Heart right ventricle (tissue), 16 donors: ENCODE results near the gene ERBB4. TPM values are rescaled to one million over a fixed set of nuclear protein-coding genes. Genes with fewer than 3 reads are reported as not detected.

ENCODE experiments used
- ATAC-seq, 8 donors: fragments of 200-7000 bp; cut with Tn5 transposase; one replicate each; pipeline ENCODE4 v1.9.1; 2020; ENCODE audit warnings: mild to moderate bottlenecking in 8 of 8, moderate library complexity in 8 of 8, moderate number of reproducible peaks in 1 of 8
- DNase-seq, 2 donors: peaks; one replicate each; pipeline ENCODE4 v3.0.0-alpha.2; 2020
- H3K27ac ChIP-seq, 10 donors: fragments of 200-600 bp; sonication (generic) in 2 of 10; one replicate each; pipeline versions ENCODE4 v1.5.0 to v1.8.0; 2020 to 2022; ENCODE audit warnings: mild to moderate bottlenecking in 3 of 10
- H3K27me3 ChIP-seq, 7 donors: fragments of 200-600 bp; one replicate each; pipeline ENCODE4 v1.8.0; 2021 to 2022; ENCODE audit warnings: mild to moderate bottlenecking in 2 of 7
- H3K36me3 ChIP-seq, 9 donors: fragments of 200-600 bp; sonication (generic) in 1 of 9; one replicate each; pipeline versions ENCODE4 v1.5.0 to v1.8.0; 2020 to 2022; ENCODE audit warnings: mild to moderate bottlenecking in 2 of 9
- H3K4me1 ChIP-seq, 9 donors: fragments of 200-600 bp; sonication (generic) in 1 of 9; one replicate each; pipeline versions ENCODE4 v1.5.0 to v1.8.0; 2020 to 2022; ENCODE audit warnings: mild to moderate bottlenecking in 4 of 9
- H3K4me3 ChIP-seq, 10 donors: fragments of 200-600 bp; sonication (generic) in 2 of 10; one replicate each; pipeline versions ENCODE4 v1.5.0 to v1.8.0; 2020 to 2022; ENCODE audit warnings: mild to moderate bottlenecking in 7 of 10, moderate library complexity in 2 of 10
- H3K9me3 ChIP-seq, 11 donors: fragments of 200-600 bp in 10 of 11; sonication (generic) in 2 of 11; one replicate each; pipeline versions ENCODE4 v1.5.0 to v1.8.0; 2013 to 2022; ENCODE audit warnings: mild to moderate bottlenecking in 2 of 11, control low read depth in 1 of 11, moderate library complexity in 1 of 11
- WGBS, 2 donors: extraction: QIAGEN DNeasy Blood & Tissue Kit; methylation state at CpG; one replicate each; pipeline ENCODE4 v1.1.7; 2013; ENCODE audit warnings: inconsistent platforms in 1 of 2; 5-methylcytosine and 5-hydroxymethylcytosine counted together
- intact Hi-C, 10 donors: fragments of 100-400 bp; cut with DNase I; formaldehyde crosslinking; loops; one replicate each; pipeline versions ENCODE4 v1.11.1 to v1.14.2; 2022
- polyA plus RNA-seq, 2 donors: library from polyadenylated mRNA; stranded (reverse); fragments of 200-250 nt; gene quantifications; one replicate each; pipeline ENCODE4 v1.2.3, GENCODE V29; 2013
- total RNA-seq, 10 donors: library from RNA; stranded (reverse); fragmentation: NEBNext Ultra II Directional in 3 of 10; extraction: Animal tissue kit (Norgen Biotek cat#: 25700) in 3 of 10; gene quantifications; one replicate each; pipeline versions ENCODE4 v1.2.1 to v1.2.4, GENCODE V29; 2021 to 2023
- TF ChIP-seq, protein P1 (sequence below), 9 donors: fragments of 200-600 bp; sonication (generic) in 2 of 9; IDR thresholded peaks; one replicate each; pipeline versions ENCODE4 v1.5.0 to v1.8.0; 2021 to 2022; ENCODE audit warnings: antibody characterized with exemption in 9 of 9, mild to moderate bottlenecking in 5 of 9, moderate library complexity in 1 of 9
- donor health status: Arrhythmogenic right ventricular cardiomyopathy.
- donor health status: ischemic (EF 13 %, LVEDD 7.1; RV severe dilation, severe dysfunction).
- donor health status: healthy with polysubstance abuse.
- donor health status: DM: no; HTN: yes; CAD: no.
- donor health status: DM: no; HTN: no; CAD: no.
- donor health status: ischemic (EF 25% LVEDD 6.9; RV normal size, moderate dysfunction).
- donor health status: ischemic (EF 25% LVEDD 5.7; RV mildly dilated, moderate dysfunction).
- donor health status: healthy.
- donor health status: DM: yes; HTN: yes; CAD: no.
- donor health status: Ischemic cardiomyopathy.
- donor health status: ischemic (EF 35%, LVEDD 5.7; RV mildly dilated, moderate dysfunction).
- donor health status: nonischemic (EF 11% LVEDD 7.7; RV severe dilation, severe dysfunction).
- donor health status: DM: yes; HTN: yes; CAD: no.
- donor health status: PGD.
- donor health status: ischemic (EF 29% LVEDD 5.4; RV normal size, mild dysfunction).
- donor health status: nonischemic (EF 23%, LVEDD 6.1; RV moderate dilation, normal function).

ERBB4 gene
- total and polyA plus RNA-seq, 12 donors = 1.2 to 24.6 (median 16.1) TPM

DNA sequence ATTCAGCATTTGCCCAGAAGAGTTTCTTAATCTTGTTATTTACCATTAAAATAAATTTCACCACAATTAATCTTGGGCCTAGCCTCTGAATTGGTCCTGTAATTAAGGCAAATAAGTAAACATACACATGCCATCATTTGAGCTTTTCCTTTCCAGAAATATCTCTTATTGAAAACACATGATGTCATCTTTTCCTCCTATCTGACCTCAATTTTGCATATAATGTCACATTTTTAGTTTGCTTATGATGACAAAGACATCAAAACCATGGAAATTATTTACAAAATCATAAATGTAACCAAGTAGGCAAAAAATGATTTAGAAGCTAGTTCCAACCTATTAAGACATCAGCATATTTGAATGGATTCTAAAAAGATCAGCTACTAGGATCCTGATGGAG, 915.5 kb downstream of the ERBB4 start:
- ATAC-seq (no peak), DNase-seq (no peak)
- H3K4me1 ChIP-seq = no peaks in the 10 kb centered on the region
- TF ChIP-seq, protein P1, sequence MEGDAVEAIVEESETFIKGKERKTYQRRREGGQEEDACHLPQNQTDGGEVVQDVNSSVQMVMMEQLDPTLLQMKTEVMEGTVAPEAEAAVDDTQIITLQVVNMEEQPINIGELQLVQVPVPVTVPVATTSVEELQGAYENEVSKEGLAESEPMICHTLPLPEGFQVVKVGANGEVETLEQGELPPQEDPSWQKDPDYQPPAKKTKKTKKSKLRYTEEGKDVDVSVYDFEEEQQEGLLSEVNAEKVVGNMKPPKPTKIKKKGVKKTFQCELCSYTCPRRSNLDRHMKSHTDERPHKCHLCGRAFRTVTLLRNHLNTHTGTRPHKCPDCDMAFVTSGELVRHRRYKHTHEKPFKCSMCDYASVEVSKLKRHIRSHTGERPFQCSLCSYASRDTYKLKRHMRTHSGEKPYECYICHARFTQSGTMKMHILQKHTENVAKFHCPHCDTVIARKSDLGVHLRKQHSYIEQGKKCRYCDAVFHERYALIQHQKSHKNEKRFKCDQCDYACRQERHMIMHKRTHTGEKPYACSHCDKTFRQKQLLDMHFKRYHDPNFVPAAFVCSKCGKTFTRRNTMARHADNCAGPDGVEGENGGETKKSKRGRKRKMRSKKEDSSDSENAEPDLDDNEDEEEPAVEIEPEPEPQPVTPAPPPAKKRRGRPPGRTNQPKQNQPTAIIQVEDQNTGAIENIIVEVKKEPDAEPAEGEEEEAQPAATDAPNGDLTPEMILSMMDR (IDR thresholded peaks at IDR 0.05) = no peak
- no peak overlapping the region for H3K4me3 ChIP-seq
- intact Hi-C loops = no loop called here
- H3K9me3 ChIP-seq = no peaks in the 10 kb centered on the region
- no peak overlapping the region for H3K27ac ChIP-seq
- no peaks in the 10 kb centered on the region for H3K27me3 ChIP-seq
- H3K36me3 ChIP-seq = no peaks in the 10 kb centered on the region

DNA sequence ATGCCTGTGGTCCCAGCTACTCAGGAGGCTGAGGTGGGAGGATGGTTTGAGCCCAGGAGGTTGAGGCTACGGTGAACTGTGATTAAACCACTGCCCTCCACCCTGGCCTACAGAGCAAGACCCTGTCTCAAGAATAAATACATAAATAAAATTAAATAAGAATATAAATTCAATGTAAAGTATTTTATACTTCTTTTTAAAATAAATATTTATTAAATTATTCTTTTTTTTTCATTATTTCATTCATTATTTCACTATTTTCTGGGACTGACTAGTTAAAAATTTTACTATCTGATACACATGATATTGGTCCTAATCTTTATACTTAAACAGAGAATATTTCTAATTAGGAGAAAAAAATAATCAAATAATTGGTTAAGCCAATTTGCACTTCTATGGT, 917.6 kb downstream of the ERBB4 start:
- intact Hi-C loops = no loop called here
- DNase-seq (no peak), ATAC-seq (no peak)
- WGBS, 2 donors = 76 to 100% methylated on average over 1 of the region's 1 CpG
- no peak overlapping the region for H3K27ac ChIP-seq
- no peaks in the 10 kb centered on the region for H3K36me3 ChIP-seq
- no peaks in the 10 kb centered on the region for H3K27me3 ChIP-seq
- no peaks in the 10 kb centered on the region for H3K4me1 ChIP-seq
- no peak overlapping the region for H3K4me3 ChIP-seq
- TF ChIP-seq, protein P1 (IDR thresholded peaks at IDR 0.05) = no peak
- H3K9me3 ChIP-seq = no peaks in the 10 kb centered on the region

DNA sequence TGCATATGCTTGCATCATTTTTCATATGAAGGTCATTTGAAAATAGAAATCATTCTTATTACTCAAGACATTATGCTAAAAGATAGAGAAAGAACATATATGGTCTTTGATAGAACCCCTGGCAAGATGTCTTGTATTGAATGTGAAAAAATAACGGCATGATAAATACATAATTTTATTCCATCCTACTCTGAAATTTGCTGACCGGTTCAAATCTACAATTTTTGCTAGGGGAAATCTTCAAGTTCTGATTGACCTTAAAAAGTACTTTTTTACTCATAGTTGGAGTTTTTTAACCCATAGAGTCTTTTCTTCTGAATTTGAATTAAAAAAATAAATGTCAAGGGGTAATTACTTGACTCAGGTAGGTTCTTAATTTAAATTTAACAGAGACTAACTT, 920.8 kb downstream of the ERBB4 start:
- no peak overlapping the region for H3K4me3 ChIP-seq
- TF ChIP-seq, protein P1 (IDR thresholded peaks at IDR 0.05) = no peak
- no peak for DNase-seq
- ATAC-seq = no peak
- 91 to 95% methylated on average over 2 of the region's 2 CpGs for WGBS, 2 donors
- H3K4me1 ChIP-seq = no peaks in the 10 kb centered on the region
- H3K36me3 ChIP-seq = no peaks in the 10 kb centered on the region
- intact Hi-C loops = no loop called here
- no peak overlapping the region for H3K27ac ChIP-seq
- no peaks in the 10 kb centered on the region for H3K27me3 ChIP-seq
- H3K9me3 ChIP-seq = no peaks in the 10 kb centered on the region

DNA sequence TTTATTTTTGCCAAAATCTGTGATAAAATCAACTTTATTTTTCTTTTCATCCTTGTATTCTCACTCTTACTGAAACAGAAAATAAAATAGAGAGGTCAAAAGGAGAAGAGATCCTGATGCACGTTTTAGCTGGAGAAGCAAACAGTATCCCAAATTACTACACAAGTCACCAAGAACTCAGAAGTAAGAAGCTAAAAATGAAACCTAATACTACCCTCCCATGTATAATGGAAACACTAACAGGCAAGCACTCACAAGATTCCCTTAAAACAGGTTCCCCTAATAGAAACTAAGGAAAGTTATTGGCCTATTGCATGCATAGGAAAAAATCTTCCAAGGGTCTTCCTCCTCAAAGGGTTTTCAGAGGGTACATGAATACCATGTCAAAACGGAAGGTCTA, 927.0 kb downstream of the ERBB4 start:
- H3K27me3 ChIP-seq = no peaks in the 10 kb centered on the region
- intact Hi-C loops = no loop called here
- H3K4me1 ChIP-seq = no peaks in the 10 kb centered on the region
- no peak for DNase-seq
- H3K36me3 ChIP-seq = no peaks in the 10 kb centered on the region
- 77 to 83% methylated on average over 2 of the region's 2 CpGs for WGBS, 2 donors
- no peak overlapping the region for H3K4me3 ChIP-seq
- no peaks in the 10 kb centered on the region for H3K9me3 ChIP-seq
- no peak overlapping the region for H3K27ac ChIP-seq
- ATAC-seq = no peak
- TF ChIP-seq, protein P1 (IDR thresholded peaks at IDR 0.05) = no peak

DNA sequence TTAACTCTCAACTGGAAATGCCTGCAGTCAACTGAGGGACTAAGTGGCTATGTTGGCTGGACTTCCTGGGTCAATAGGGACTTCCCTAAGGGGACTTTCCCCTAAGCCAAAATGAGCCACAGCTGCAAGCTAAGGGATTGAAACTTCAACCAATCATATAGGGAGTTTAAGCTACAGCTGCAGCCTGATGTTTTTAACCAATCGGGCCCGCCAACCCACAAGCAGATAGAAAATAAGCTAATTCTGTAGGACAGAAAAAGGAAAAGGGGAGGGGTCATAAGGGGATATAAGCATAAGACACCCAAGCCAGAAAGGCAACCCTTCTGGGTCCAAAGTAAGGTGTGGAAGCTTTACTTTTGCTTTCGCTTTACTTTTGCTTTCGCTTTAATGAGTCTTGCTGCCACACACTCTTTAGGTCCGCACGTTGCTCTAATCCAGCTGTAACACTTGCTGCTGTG, 927.5 kb downstream of the ERBB4 start:
- whole genome bisulfite sequencing, 2 donors = 90 to 92% methylated on average over 6 of the region's 6 CpGs

More for the DNA sequence above, 927.5 kb downstream of the ERBB4 start:
- Histone ChIP-seq H3K27me3 (no peaks in the 10 kb centered on the region), H3K9me3 (no peaks in the 10 kb centered on the region), H3K36me3 (no peaks in the 10 kb centered on the region), H3K4me3 (no peak overlapping the region), H3K4me1 (no peaks in the 10 kb centered on the region), H3K27ac (no peak overlapping the region)
- ATAC-seq = no peak
- TF ChIP-seq, protein P1 (IDR thresholded peaks at IDR 0.05) = no peak
- intact Hi-C loops = no loop called here
- no peak for DNase-seq
